GM20431 (cell line): ENCODE data around the gene GARNL3.

Source experiments
- in situ Hi-C: fragments of 300-500 bp; cut with MseI, MboI; formaldehyde crosslinking; loops from one replicate; pipeline ENCODE4 v1.15.0; 2020; ENCODE audit warnings: low sequenced_read_pairs; ENCODE audit not compliant: unreplicated experiment

Gene GARNL3

DNA sequence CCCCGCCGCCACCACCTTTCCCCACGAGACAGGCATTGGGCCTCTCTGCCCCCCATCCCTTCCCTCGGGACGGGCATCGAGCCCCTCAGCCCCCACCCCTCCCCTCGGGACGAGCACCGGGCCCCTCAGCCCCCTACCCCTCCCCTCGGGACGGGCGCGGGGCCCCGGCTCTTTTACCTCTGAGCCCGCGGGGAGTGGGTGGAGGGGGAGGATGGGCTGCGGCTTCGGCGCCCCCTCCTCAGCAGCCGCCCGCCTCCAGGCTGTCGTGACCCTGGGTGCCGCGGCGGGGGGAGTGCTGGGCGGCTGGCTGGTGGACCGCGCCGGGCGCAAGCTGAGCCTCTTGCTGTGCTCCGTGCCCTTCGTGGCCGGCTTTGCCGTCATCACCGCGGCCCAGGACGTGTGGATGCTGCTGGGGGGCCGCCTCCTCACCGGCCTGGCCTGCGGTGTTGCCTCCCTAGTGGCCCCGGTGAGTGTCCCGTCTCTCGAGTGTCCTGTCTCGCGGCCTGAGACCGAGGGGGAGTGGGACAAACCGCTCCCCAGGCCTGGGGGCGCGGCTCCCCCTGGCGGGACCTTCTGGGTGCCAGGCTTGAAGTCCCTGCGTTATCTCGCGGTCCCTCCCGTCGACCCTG lies 133.2 kb downstream of the GARNL3 start:
- in situ Hi-C loops, result no loop called here

DNA sequence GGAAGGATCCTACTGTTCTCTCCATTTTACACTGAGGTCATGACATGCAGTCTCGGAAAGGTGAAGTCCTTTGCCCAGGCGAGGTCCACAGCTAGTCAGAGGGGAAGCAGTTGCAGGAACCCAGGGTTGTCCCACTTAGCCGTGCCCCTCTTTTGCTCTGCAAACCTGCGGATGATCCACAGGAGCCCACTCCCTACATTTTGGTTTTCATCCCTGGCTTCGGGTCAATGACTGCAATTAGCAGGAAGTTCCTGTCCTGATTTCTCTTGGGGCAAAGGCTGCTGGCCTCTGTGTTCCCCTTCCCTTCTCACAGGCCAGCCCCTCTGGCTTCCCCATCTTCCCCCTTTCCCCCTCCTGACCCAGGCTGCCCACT lies 133.7 kb downstream of the GARNL3 start:
- in situ Hi-C loops, result no loop called here

GRCh38 chr9:127398715-127399400 lies 134.3 kb downstream of the GARNL3 start:
- in situ Hi-C loops, result no loop called here

DNA sequence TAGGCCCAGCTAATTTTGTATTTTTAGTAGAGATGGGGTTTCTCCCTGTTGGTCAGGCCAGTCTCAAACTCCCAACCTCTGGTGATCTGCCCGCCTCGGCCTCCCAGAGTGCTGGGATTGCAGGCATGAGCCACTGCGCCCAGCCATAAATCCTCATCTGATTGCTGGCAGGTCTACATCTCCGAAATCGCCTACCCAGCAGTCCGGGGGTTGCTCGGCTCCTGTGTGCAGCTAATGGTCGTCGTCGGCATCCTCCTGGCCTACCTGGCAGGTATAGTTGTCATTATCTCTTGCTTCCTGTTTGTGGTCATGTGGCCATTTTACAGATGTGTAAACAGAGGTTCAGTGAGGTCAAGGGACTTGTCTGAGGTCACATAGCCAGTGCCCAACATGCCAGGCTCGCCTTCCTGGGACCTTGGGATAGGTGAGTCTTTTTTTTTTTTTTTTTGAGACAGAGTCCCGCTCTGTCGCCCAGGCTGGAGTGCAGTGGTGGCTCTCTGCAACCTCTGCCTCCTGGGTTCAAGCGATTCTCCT lies 135.2 kb downstream of the GARNL3 start:
- in situ Hi-C loops, result no loop called here

GRCh38 chr9:127402401-127403090 lies 138.0 kb downstream of the GARNL3 start:
- in situ Hi-C loops, result no loop called here

DNA sequence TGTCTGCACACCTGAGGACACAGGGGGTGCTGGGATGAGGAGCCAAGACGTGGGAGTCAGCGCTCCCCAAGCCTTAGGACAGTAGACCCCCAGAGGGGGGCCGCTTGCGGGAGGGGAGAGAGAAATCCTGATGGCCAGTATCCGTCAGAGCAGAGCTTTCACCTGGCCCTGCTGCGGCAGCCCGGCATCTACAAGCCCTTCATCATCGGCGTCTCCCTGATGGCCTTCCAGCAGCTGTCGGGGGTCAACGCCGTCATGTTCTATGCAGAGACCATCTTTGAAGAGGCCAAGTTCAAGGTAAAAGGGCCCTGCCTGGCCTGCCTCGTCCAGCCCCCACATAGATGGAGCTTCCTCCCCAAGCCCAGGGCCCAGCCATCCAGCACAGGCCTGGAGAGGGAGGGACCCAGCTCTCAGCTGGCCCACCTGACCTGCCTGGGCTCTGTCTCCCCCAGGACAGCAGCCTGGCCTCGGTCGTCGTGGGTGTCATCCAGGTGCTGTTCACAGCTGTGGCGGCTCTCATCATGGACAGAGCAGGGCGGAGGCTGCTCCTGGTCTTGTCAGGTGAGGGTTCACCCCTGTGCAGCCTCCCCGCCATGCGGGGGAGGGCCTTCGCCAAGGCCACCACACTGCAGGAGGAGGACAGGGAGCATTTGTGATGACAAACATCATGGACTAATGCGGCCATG lies 139.1 kb downstream of the GARNL3 start:
- in situ Hi-C loops, result no loop called here

DNA sequence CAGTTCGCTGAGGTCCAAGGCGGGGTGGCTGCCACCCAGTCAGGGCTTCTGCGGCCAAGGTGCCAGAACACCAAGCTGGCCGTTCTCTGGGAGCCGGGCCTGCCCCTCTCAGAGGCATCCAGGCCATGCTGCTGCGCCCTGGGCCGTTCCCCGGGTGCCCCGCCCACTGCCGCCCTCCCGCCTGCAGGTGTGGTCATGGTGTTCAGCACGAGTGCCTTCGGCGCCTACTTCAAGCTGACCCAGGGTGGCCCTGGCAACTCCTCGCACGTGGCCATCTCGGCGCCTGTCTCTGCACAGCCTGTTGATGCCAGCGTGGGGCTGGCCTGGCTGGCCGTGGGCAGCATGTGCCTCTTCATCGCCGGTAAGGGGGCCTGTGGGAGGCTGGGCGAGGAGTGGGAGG lies 140.1 kb downstream of the GARNL3 start:
- in situ Hi-C loops, result no loop called here

GRCh38 chr9:127405344-127406125 lies 141.0 kb downstream of the GARNL3 start:
- in situ Hi-C loops, result no loop called here

- in situ Hi-C loops, result no loop called here
Observed at GRCh38 chr9:127406799-127407491, 142.4 kb downstream of the GARNL3 start.

GRCh38 chr9:127407492-127407843 lies 142.9 kb downstream of the GARNL3 start:
- in situ Hi-C loops, result no loop called here

DNA sequence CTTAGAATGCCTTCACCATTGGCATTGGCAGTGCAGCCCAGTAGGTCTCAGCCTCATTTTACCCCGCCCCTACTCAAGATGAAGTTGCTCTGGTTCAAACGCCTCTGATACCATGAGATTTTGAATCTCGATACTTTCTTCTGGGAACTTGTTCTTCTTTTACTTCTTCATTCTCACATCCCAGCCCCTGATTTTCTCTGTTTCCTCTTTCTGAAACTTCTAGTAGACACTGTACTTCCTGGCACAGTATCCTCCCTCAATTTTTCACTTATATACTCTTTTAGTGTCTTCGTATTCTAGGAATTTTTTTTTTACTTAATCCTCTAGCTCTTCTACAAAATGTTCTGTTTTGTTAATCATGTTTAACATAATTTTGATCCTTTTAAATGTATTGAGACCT lies 146.5 kb downstream of the GARNL3 start:
- in situ Hi-C loops, result no loop called here

GRCh38 chr9:127415141-127415540 lies 150.6 kb downstream of the GARNL3 start:
- in situ Hi-C loops, result no loop called here

GRCh38 chr9:127415657-127416056 lies 151.1 kb downstream of the GARNL3 start:
- in situ Hi-C loops, result no loop called here

DNA sequence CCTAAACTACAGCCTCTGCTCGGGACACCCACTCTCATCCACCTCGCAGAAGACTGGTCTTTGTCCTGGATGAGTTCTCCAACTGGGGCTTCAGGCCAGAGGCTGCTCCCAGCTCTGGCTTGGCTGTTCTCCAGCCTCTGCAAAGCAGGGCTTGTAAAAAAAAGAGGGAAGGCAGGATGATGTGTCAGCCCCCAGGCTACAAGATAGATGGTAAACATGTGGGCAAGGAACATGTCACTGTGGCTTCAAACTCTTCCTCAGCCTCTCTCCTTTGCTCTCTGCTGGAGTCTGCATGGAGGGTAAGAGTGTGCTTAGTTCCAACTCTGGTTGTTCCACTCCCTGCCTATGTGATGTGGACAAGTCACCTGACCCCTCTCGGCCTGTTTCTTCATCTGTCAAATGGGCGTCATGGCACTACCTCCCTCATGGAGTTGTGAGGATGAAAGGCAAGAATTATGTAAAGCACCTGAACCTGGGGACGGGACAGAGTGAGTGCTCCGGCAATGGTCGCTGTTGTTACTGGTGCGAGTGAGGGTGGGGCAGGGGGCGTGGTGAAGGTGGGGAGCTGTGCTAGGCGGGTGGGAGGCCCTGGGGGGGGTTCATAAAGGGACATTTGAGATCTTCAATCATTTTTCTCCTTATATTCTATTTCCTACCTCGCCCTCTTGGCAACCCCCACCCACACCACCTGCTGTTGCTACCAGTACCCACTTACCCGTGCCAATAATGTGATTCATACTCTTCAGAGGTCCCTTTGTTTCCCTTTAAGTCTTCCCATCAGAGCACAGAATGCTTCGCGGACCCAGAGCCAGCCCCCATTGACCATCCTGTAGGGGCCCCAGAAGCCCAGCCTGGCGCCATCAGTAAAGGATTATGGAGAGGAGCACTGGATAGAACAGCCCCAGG lies 152.8 kb downstream of the GARNL3 start:
- in situ Hi-C loops, result no loop called here

- in situ Hi-C loops, result no loop called here
Observed at GRCh38 chr9:127418037-127418471, 153.5 kb downstream of the GARNL3 start.

DNA sequence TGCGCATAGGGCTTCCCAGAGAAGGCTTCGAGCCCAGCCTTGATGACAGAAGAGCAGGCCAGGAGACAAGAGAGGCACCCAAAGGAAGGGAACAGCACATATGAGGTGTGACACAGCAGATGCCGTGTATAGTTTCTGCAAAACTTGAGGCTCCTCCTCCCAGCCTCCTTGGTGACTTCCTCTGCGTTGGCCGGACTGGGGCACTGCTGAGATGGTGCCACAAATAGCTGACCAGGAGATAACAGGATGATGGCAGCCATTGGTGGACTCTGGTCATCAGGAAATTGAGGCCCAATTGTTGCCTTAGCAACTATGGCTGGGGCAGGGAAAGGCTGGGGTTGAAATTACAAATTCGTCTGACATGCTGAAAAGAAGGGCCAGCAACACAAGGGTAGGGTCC lies 154.8 kb downstream of the GARNL3 start:
- in situ Hi-C loops, result no loop called here

DNA sequence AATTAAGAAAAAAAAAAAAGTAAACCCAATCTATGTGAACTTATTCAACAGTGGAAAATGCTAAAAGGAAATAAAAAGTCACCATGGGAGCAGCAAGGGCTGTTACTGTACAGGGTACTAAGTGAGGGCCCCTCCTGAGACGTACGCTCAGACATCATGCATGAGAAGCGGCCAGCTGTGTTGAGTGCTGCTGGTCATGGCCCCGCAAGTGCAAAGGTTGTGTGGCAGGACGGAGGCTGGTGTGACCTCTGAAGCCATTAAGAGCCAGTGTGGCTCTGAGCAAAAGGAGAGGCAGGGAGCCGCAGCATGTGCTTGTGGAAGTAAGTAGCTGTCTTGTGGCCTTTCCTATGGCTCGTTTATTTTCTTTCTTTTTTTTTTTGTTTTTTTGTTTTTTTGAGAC lies 156.5 kb downstream of the GARNL3 start:
- in situ Hi-C loops, result no loop called here

- in situ Hi-C loops, result no loop called here
Observed at GRCh38 chr9:127422133-127422782, 157.7 kb downstream of the GARNL3 start.
